Choroid plexus epithelial cell (primary cell): ENCODE measurements around the gene PTPN23.
"Not testable (repeated sequence)": the region's sequence is repeated elsewhere in the genome, so short reads cannot be mapped to it uniquely, and the experiment has no call there.

Experiments
- DNase-seq: peaks from one replicate; pipeline ENCODE4 v3.0.0-alpha.2; 2010; ENCODE audit warnings: low read depth
- H3K4me3 ChIP-seq: 2 replicates; pipeline ENCODE4 v1.5.1; 2011; ENCODE audit warnings: low read depth, mild to moderate bottlenecking, control low read depth, low read length, moderate library complexity
- TF ChIP-seq, protein P1 (sequence below): conservative IDR thresholded peaks from 2 replicates; pipeline ENCODE4 v1.5.1; 2011; ENCODE audit warnings: low read depth, mild to moderate bottlenecking, control low read depth, inconsistent platforms, low read length, moderate library complexity

The PTPN23 gene

DNA sequence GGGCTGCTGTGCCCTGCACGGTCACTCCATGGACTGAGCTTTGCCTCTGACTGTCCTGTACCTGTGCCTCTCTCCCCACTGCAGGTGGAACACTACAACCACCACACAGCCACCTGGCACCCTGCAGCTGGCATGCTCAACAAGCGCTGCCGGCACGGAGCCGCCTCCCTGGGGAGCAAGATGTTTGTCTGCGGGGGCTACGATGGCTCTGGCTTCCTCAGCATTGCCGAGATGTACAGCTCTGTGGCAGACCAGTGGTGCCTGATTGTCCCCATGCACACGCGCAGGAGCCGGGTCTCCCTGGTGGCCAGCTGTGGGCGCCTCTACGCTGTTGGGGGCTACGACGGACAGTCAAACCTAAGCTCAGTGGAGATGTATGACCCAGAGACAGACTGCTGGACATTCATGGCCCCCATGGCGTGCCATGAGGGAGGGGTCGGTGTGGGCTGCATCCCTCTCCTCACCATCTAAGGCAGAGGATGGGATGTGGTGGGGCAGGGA, 37.3 kb upstream of the PTPN23 start:
- TF ChIP-seq, protein P1, sequence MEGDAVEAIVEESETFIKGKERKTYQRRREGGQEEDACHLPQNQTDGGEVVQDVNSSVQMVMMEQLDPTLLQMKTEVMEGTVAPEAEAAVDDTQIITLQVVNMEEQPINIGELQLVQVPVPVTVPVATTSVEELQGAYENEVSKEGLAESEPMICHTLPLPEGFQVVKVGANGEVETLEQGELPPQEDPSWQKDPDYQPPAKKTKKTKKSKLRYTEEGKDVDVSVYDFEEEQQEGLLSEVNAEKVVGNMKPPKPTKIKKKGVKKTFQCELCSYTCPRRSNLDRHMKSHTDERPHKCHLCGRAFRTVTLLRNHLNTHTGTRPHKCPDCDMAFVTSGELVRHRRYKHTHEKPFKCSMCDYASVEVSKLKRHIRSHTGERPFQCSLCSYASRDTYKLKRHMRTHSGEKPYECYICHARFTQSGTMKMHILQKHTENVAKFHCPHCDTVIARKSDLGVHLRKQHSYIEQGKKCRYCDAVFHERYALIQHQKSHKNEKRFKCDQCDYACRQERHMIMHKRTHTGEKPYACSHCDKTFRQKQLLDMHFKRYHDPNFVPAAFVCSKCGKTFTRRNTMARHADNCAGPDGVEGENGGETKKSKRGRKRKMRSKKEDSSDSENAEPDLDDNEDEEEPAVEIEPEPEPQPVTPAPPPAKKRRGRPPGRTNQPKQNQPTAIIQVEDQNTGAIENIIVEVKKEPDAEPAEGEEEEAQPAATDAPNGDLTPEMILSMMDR, result no peak
- no peak for DNase-seq

DNA sequence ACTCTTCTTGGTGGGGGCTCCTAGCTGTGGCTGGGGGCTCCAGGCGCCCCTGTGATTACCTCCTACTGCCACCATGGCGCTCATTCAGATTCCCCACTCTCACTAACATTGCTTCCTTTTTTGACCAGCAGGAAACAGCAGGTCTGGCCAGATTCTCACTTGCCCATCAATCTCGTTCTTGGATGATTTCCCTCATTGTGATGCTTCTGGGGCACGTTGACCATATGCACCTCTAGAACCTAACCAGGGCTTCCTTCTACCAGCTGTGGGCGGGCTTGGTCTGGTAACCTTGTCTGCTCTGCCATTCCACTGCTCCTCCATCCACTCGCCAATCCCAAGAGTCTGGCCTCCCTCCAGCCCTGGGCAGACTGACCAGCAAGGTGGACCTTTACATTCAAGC, 35.9 kb upstream of the PTPN23 start:
- H3K4me3 ChIP-seq, result no peak overlapping the region
- no peak for DNase-seq
- TF ChIP-seq, protein P1, result no peak

More for the DNA sequence above, 37.3 kb upstream of the PTPN23 start:
- H3K4me3 ChIP-seq, result no peak overlapping the region

DNA sequence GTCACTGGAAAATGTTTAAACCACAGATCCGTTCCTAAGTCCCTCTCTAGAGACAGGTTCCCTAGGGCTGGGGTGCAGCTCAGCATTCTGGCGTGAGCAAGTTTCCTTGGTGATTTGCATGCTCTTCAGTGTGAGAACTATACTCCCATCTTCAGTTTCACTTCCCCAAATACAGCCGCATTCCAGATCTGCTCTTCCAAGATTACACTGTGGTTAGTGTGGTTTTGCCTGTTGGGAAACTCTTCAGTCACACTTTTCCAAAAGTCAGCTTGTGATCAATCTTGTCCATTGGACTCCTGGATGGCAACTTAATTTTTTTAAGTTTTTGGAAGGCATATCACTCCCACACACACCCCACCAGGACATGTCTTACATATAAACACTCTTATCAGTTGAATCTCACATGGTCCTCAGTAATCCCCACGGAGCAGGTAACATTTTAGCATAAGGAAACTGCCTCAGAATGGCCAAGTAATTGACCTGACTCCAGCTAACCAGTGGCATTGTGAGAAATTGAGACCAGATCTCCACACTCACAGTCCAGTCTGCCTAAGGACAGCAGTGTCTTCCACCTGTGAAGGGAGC, 33.5 kb upstream of the PTPN23 start:
- no peak overlapping the region for H3K4me3 ChIP-seq
- TF ChIP-seq, protein P1, result no peak
- peak; percentile 57 for DNase-seq

DNA sequence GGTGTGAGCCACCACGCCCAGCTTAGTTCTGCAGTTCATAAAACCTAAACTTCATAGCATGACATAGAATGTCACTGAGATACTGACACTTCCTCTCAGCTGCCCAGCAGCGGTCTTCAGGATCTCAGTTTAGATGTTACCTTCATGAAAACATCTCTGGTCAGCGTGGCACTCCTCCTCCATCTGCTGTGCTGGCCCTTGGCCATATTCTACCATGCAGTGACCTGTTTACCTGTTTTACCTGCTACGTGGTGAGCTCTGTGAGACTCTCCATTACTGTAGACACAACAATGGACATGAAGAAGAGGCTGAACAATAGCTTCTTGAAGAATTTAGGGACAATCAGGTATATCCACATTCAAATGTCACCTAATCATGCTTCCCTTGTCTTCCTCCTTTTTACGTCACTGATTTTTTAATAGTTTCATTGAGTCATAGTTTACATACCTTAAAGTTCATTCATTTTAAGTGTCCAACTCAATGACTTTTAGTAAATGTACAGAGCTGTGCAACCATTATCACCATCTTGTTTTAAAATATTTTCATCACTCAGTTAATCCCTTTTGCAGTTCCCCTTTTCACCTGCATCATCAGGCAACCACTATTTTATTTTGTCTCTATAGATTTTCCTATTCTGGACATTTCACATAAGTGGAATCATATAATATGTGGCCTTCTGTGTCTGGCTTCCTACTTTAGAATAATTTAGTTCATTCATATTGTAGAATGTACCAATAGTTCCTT, 32.2 kb upstream of the PTPN23 start:
- no peak overlapping the region for H3K4me3 ChIP-seq
- TF ChIP-seq, protein P1, result no peak
- no peak for DNase-seq

DNA sequence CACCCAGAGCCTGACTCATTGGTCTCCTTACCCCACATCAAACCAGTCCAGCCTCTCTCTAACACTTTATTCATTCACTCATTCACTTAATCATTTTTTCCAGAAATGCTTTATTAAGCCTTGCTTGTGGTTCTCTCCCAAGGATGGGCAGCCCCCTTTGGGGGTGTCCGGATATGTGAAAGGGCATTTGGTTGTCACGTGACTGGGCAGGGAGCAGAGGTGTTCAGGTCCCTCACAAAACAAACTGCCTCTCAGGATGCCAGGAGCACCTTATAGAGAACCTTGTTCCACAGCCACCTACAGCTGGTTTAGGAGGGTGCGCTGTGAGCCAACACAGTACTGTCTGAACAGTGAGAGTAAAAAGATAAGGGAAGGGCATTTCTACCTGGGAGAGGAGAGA, 25.8 kb upstream of the PTPN23 start:
- no peak overlapping the region for H3K4me3 ChIP-seq
- TF ChIP-seq, protein P1, result no peak
- DNase-seq, result no peak

DNA sequence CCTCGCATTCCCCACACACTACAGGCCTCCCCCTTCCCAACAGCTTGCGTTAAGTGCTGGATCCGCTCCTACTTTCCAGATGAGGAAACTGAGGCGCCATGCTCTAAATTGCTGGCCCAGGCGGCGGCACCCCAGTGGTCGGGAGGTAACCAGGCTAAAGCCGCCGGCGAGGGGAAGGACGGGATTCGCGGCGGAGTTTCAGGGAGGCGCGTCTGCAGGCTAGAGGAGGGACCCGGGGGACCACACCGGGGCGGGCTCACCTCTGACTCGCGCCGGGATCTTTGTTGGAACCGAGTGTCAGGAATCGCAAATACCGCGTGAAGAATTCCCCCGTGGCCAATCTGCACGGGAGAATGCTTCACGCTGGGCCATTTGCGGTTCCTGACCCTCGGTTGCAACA, 24.6 kb upstream of the PTPN23 start:
- no peak for DNase-seq
- H3K4me3 ChIP-seq, result no peak overlapping the region
- TF ChIP-seq, protein P1, result no peak

DNA sequence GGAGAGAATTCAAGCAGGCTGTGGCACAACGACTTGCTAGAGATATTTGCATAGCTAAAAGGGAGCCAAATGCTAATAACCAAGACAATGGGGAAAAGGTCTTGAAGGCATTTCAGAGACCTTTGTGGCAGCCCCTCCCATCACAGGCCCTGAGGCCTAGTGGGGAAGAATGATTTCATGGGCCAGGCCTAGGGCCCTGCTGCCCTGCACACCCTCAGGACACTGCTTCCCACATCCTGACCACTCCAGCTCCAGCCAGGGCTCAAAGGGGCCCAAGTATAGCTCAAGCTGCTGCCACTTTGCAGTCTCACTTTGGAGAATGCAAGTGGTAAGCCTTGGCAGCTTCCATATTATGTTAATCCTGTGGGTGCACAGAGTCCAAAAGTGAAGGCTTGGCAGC, 21.5 kb upstream of the PTPN23 start:
- TF ChIP-seq, protein P1, result no peak
- no peak for DNase-seq
- H3K4me3 ChIP-seq, result no peak overlapping the region

DNA sequence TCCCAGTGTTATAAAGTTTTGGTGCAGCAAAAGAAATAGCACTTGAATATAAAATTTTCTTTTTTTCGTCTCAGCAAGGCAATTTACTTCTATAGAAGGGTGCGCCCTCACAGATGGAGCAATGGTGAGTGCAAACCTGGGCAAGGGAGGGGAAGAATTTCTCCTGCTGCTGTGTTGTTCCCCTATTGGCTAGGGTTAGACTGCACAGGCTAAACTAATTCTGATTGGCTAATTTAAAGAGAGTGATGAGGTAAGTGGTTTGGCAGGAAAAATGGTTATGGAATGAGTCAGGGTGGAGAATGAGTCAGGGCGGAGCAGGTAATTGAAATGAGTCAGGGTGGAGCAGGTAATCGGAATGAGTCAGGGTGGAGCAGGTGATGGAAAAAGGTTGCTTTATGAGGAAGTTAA, 20.7 kb upstream of the PTPN23 start:
- DNase-seq, result not testable (repeated sequence)

More for the DNA sequence above, 20.7 kb upstream of the PTPN23 start:
- H3K4me3 ChIP-seq, result not testable (repeated sequence)
